Measurements from ENCODE around the gene NME9. TPM values are rescaled to one million over a fixed set of nuclear protein-coding genes. Genes with fewer than 3 reads are reported as not detected.

NME9 gene
- total and polyA plus RNA-seq, 2 donors (not counting 1 experiment from before 2014, with no cell fraction given): not detected

- H3K9ac ChIP-seq (ENCODE audit: insufficient read depth, low read length): no peak overlapping the region
- H2AFZ ChIP-seq (ENCODE audit: low read length): no peak overlapping the region
- H3K4me2 ChIP-seq (ENCODE audit: extremely low read depth, insufficient read depth, low read length): no peak overlapping the region
- no peaks in the 10 kb centered on the region for H4K20me1 ChIP-seq (ENCODE audit: control insufficient read depth, extremely low read depth, insufficient read depth, low read length)
- H3K79me2 ChIP-seq (ENCODE audit: control insufficient read depth, insufficient read depth, low read length): no peaks in the 10 kb centered on the region
- H3K4me1 ChIP-seq (ENCODE audit: control insufficient read depth, extremely low read depth, insufficient read depth, low read length): no peaks in the 10 kb centered on the region
- no peaks in the 10 kb centered on the region for H3K36me3 ChIP-seq (ENCODE audit: control insufficient read depth, insufficient read depth, low read length)
- no peaks in the 10 kb centered on the region for H3K9me3 ChIP-seq (ENCODE audit: control insufficient read depth, insufficient read depth, low read depth, low read length)
- TF ChIP-seq EZH2 (IDR thresholded peaks at IDR 0.05; ENCODE audit: low read length, missing control alignments) (no peak), CTCF (conservative IDR thresholded peaks at IDR 0.05 in 1 of 2, IDR thresholded peaks at IDR 0.05 in 1 of 2; ENCODE audit: low read depth in 1 of 2, low read length in 2 of 2) (no peak)
- DNase-seq (ENCODE audit: low read depth in 2 of 2): no peak
- no peak overlapping the region for H3K27ac ChIP-seq (ENCODE audit: insufficient read depth, low read length)
- H3K27me3 ChIP-seq (ENCODE audit: control insufficient read depth, insufficient read depth, low read length): no peaks in the 10 kb centered on the region
- H3K4me3 ChIP-seq (replicated peaks in 1 of 4; ENCODE audit: control extremely low read depth in 1 of 4, insufficient read depth in 1 of 4, low read depth in 3 of 4, low read length in 4 of 4): no peak overlapping the region
Observed at GRCh38 chr3:138267083-138267482, 62.6 kb downstream of the NME9 start.

DNA sequence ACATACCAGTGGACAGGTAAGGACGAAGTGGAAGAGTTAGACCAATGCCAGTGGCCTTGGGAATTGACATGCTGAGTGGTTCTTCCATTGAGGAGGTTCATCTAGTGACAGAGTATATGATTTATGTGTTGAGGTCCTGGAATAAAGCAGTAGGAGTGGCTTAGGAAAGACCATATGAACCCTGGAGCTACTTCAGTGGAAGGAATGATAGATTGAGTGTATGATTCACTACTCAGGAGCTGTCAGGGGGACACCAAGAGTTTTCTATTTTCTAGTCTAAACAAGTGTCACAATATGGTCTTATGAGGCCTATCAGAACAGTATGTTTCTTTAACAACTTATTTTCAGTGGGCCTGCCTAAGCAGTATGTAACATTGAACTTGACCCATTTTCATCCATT is 63.9 kb downstream of the NME9 start:
- DNase-seq (ENCODE audit: low read depth in 2 of 2): no peak
- TF ChIP-seq EZH2 (IDR thresholded peaks at IDR 0.05; ENCODE audit: low read length, missing control alignments) (no peak), CTCF (conservative IDR thresholded peaks at IDR 0.05 in 1 of 2, IDR thresholded peaks at IDR 0.05 in 1 of 2; ENCODE audit: low read depth in 1 of 2, low read length in 2 of 2) (no peak)
- Histone ChIP-seq H3K79me2 (ENCODE audit: control insufficient read depth, insufficient read depth, low read length) (no peaks in the 10 kb centered on the region), H3K4me1 (ENCODE audit: control insufficient read depth, extremely low read depth, insufficient read depth, low read length) (no peaks in the 10 kb centered on the region), H3K4me3 (replicated peaks in 1 of 4; ENCODE audit: control extremely low read depth in 1 of 4, insufficient read depth in 1 of 4, low read depth in 3 of 4, low read length in 4 of 4) (no peak overlapping the region), H3K36me3 (ENCODE audit: control insufficient read depth, insufficient read depth, low read length) (no peaks in the 10 kb centered on the region), H3K27ac (ENCODE audit: insufficient read depth, low read length) (no peak overlapping the region), H3K4me2 (ENCODE audit: extremely low read depth, insufficient read depth, low read length) (no peak overlapping the region), H4K20me1 (ENCODE audit: control insufficient read depth, extremely low read depth, insufficient read depth, low read length) (no peaks in the 10 kb centered on the region), H3K9ac (ENCODE audit: insufficient read depth, low read length) (no peak overlapping the region), H3K9me3 (ENCODE audit: control insufficient read depth, insufficient read depth, low read depth, low read length) (no peaks in the 10 kb centered on the region), H2AFZ (ENCODE audit: low read length) (no peak overlapping the region), H3K27me3 (ENCODE audit: control insufficient read depth, insufficient read depth, low read length) (no peaks in the 10 kb centered on the region)

- no peaks in the 10 kb centered on the region for H3K79me2 ChIP-seq (ENCODE audit: control insufficient read depth, insufficient read depth, low read length)
- no peaks in the 10 kb centered on the region for H3K27me3 ChIP-seq (ENCODE audit: control insufficient read depth, insufficient read depth, low read length)
- no peak overlapping the region for H3K4me3 ChIP-seq (replicated peaks in 1 of 4; ENCODE audit: control extremely low read depth in 1 of 4, insufficient read depth in 1 of 4, low read depth in 3 of 4, low read length in 4 of 4)
- H3K9me3 ChIP-seq (ENCODE audit: control insufficient read depth, insufficient read depth, low read depth, low read length): no peaks in the 10 kb centered on the region
- H3K27ac ChIP-seq (ENCODE audit: insufficient read depth, low read length): no peak overlapping the region
- H3K36me3 ChIP-seq (ENCODE audit: control insufficient read depth, insufficient read depth, low read length): peaks cover 2% of the 10 kb centered on the region
- DNase-seq (ENCODE audit: low read depth in 2 of 2): no peak
- no peak overlapping the region for H3K9ac ChIP-seq (ENCODE audit: insufficient read depth, low read length)
- H2AFZ ChIP-seq (ENCODE audit: low read length): no peak overlapping the region
- TF ChIP-seq EZH2 (IDR thresholded peaks at IDR 0.05; ENCODE audit: low read length, missing control alignments) (no peak), CTCF (conservative IDR thresholded peaks at IDR 0.05 in 1 of 2, IDR thresholded peaks at IDR 0.05 in 1 of 2; ENCODE audit: low read depth in 1 of 2, low read length in 2 of 2) (no peak)
- H4K20me1 ChIP-seq (ENCODE audit: control insufficient read depth, extremely low read depth, insufficient read depth, low read length): no peaks in the 10 kb centered on the region
- no peak overlapping the region for H3K4me2 ChIP-seq (ENCODE audit: extremely low read depth, insufficient read depth, low read length)
- H3K4me1 ChIP-seq (ENCODE audit: control insufficient read depth, extremely low read depth, insufficient read depth, low read length): no peaks in the 10 kb centered on the region
Observed at GRCh38 chr3:138263104-138263503, 66.5 kb downstream of the NME9 start.
